SIG-M5 treated with dmso at 0.1 percent for 504 hours (cell line): ENCODE data around the gene GATC.

Source experiments
- DNase-seq: peaks from one replicate; lab custom pipeline; 2025; ENCODE audit not compliant: unreplicated experiment; lab: John Stamatoyannopoulos, UW

The GATC gene

GRCh38 chr12:120495731-120496412 is 49.6 kb downstream of the GATC start, which contains the start of gene DYNLL1:
DYNLL1 (plus strand) TSS chr12:120496113; CDS start chr12:120496422, 309 bp downstream.
- DNase-seq = peak; percentile 95

GRCh38 chr12:120496413-120497340 is 50.4 kb downstream of the GATC start:
- peak; percentile 79 for DNase-seq

GRCh38 chr12:120497524-120498150 is 51.4 kb downstream of the GATC start:
- DNase-seq = no peak

- DNase-seq = no peak
Observed at GRCh38 chr12:120498870-120499515, 52.7 kb downstream of the GATC start.

- no peak for DNase-seq
Observed at GRCh38 chr12:120500581-120500980, 54.3 kb downstream of the GATC start.

- DNase-seq = no peak
Observed at GRCh38 chr12:120504587-120504986, 58.3 kb downstream of the GATC start.

- DNase-seq = no peak
Observed at GRCh38 chr12:120508537-120508936, 62.3 kb downstream of the GATC start.
